Superior temporal gyrus (tissue), 1 donor: ENCODE measurements around the gene BAHCC1.

Source experiments
- DNase-seq: peaks from one replicate; pipeline ENCODE4 v3.0.0-alpha.2; 2016; ENCODE audit errors: extremely low spot score

BAHCC1 gene

GRCh38 chr17:81514739-81515529 lies 119.7 kb downstream of the BAHCC1 start:
- no peak for DNase-seq

- DNase-seq = no peak
Observed at GRCh38 chr17:81515530-81516041, 120.3 kb downstream of the BAHCC1 start.
